Muscle of arm (tissue), 12 donors: ENCODE data around the gene CASK. TPM values are rescaled to one million over a fixed set of nuclear protein-coding genes. Genes with fewer than 3 reads are reported as not detected.

Experiments used
- DNase-seq: peaks from one replicate; pipeline ENCODE4 v3.0.0-alpha.2; 2013
- polyA plus RNA-seq, 12 donors: library from polyadenylated mRNA; unstranded; fragments of 120-200 nt; gene quantifications; one replicate each; pipeline ENCODE4 v1.2.1, GENCODE V29; 2013; ENCODE audit not compliant: insufficient read length in 12 of 12

The CASK gene
- polyA plus RNA-seq, 12 donors = 20.0 to 47.7 (median 27.4) TPM; not detected in 1

GRCh38 chrX:41837270-41837944, 85.9 kb downstream of the CASK start:
- DNase-seq = no peak

- no peak for DNase-seq
Measured at GRCh38 chrX:41828826-41829225, 94.5 kb downstream of the CASK start.

GRCh38 chrX:41827886-41828285, 95.5 kb downstream of the CASK start:
- DNase-seq = no peak

GRCh38 chrX:41825796-41826195, 97.6 kb downstream of the CASK start:
- DNase-seq = no peak

GRCh38 chrX:41824551-41824950, 98.8 kb downstream of the CASK start:
- DNase-seq = no peak

- DNase-seq = no peak
Measured at GRCh38 chrX:41823402-41823801, 100.0 kb downstream of the CASK start.

- no peak for DNase-seq
Measured at GRCh38 chrX:41822892-41823291, 100.5 kb downstream of the CASK start.

- DNase-seq = no peak
Measured at GRCh38 chrX:41808047-41808446, 115.3 kb downstream of the CASK start.

GRCh38 chrX:41802958-41803357, 120.4 kb downstream of the CASK start:
- no peak for DNase-seq

GRCh38 chrX:41799661-41800060, 123.7 kb downstream of the CASK start:
- no peak for DNase-seq

- DNase-seq = no peak
Measured at GRCh38 chrX:41796577-41796976, 126.8 kb downstream of the CASK start.

- no peak for DNase-seq
Measured at GRCh38 chrX:41796046-41796445, 127.3 kb downstream of the CASK start.

GRCh38 chrX:41789374-41789773, 134.0 kb downstream of the CASK start:
- no peak for DNase-seq

GRCh38 chrX:41785685-41786084, 137.7 kb downstream of the CASK start:
- DNase-seq = no peak

- DNase-seq = peak; percentile 15
Measured at GRCh38 chrX:41781500-41781899, 141.9 kb downstream of the CASK start.

GRCh38 chrX:41779941-41780340, 143.4 kb downstream of the CASK start:
- no peak for DNase-seq

GRCh38 chrX:41779030-41779564, 144.3 kb downstream of the CASK start:
- DNase-seq = peak; percentile 8

- no peak for DNase-seq
Measured at GRCh38 chrX:41761702-41762101, 161.7 kb downstream of the CASK start.

- no peak for DNase-seq
Measured at GRCh38 chrX:41761169-41761568, 162.2 kb downstream of the CASK start.

- DNase-seq = no peak
Measured at GRCh38 chrX:41759817-41760216, 163.5 kb downstream of the CASK start.

- no peak for DNase-seq
Measured at GRCh38 chrX:41758401-41758800, 165.0 kb downstream of the CASK start.

- no peak for DNase-seq
Measured at GRCh38 chrX:41750716-41751115, 172.6 kb downstream of the CASK start.

- no peak for DNase-seq
Measured at GRCh38 chrX:41739871-41740270, 183.5 kb downstream of the CASK start.

- no peak for DNase-seq
Measured at GRCh38 chrX:41737065-41737464, 186.3 kb downstream of the CASK start.
